HG03066 (cell line): ENCODE data around the gene FAM13C.

Source experiments
- ATAC-seq: cut with Tn5 transposase; IDR thresholded peaks from one replicate; pipeline ENCODE4 v1.9.1; 2021; ENCODE audit warnings: low read depth; ENCODE audit not compliant: unreplicated experiment

FAM13C gene

DNA sequence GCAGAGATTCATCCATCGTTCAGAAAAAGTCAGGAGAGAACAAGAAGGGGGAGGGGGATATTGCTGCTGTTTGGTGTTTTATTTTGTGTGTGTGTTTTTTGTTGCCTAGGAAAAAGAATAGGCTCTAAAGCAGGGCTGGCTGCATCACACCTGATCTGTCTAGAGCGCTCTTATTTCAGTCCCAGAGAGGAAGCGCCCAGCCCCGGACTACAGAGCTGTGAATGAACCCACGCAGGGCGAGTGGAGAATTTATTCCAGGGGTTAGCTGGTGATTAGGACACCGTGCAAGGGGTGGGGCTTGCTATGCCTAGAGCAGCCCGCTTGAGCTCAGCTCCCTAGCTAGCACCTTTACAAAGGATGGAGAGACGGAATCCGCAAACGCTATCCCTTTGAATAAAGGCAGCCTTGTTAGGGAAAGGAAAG, 621 bp upstream of the FAM13C start:
- no peak for ATAC-seq

GRCh38 chr10:59361663-59362143, 646 bp downstream of the FAM13C start:
- ATAC-seq: no peak

DNA sequence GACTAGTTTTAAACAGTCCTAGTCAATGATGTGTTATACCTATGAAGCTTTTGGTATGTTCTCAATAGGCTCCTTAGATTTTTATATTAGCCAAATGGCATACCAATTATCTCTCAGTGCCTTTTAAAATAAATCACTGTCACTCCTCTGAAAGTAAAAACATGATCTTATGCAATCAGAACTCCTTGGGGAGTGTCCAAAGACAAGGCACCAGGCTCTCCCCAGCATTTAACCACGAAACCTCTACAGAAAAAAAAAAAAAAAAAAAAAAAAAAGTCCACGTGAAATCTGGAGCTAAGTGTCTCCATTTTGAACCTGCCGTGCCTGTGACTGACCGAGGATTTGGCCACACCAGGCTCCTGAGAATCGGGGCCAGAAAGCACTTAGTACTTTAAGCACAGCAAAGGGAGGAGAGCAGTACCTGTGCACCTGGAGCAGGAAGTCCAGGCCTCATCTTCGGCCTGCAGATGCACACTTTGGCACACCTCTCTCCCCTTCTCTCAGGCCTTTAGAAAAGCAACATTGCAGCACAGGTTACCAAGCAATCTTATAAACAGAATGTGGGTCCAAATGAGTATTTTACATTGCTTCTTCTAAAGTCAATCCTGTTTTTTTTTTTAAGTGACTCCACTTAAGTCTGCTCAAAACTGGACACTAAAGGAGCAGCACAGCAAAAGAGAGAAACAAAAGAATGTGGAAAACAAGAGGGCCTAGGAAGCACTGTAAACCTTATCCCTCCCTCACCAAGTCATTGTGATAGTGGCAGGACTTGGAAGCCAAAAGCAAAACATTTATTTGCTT, 1.5 kb downstream of the FAM13C start:
- no peak for ATAC-seq

DNA sequence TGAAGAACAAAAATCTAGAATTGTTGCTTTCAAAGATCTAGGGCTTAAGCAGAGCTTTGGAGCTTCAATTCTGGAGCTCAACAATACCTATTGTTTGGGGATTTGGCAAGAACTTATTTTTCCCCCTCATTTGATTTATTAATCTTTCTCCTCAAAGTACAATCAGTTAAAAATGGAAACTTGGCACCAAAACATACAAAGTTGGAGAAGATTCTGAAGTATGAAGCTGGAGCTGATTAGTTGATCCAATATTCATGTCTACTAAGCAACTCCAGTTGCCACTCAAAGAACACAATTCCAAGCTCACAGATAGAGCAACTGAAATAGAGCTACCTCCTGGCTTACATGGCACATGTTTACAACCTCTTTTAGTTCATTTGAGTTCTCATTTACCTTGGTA, 3.8 kb downstream of the FAM13C start:
- ATAC-seq: no peak

DNA sequence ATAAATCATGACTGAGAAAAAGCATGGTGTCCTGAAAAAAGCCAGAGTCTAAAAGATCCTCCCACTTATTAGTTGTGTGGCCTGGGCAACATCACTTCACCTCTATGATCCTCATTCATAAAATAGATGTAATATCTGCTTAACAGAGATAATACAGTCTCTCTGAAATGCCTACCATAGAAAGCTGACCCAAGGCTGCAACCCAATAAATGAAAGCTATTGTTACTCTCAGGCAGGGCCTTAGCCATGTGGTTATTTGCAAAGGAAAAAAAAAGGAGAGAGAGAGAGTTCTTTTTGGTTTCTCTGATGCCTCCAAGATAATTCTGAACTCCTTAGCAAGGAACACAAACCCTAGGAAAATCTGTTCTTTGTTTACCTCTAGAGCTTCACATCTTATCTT, 7.9 kb downstream of the FAM13C start:
- ATAC-seq: no peak

DNA sequence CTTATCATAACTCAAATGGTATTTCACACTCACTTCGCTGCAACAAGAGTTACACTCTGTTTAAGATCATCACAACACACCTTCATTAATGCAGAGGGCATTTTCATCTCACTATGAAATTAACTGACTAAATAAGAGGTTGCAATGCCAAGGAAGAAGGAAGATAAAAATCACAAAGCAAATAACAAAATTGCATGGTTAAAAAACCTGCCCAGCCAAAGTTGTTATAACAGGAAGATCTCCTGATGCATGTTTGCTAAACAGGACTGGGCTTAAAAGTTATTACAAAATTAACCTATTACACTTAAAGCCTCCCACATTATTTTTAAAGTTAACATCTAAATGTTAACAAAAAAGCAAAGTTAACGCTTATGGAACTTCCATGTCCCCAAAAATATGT, 11.8 kb downstream of the FAM13C start:
- ATAC-seq: no peak

DNA sequence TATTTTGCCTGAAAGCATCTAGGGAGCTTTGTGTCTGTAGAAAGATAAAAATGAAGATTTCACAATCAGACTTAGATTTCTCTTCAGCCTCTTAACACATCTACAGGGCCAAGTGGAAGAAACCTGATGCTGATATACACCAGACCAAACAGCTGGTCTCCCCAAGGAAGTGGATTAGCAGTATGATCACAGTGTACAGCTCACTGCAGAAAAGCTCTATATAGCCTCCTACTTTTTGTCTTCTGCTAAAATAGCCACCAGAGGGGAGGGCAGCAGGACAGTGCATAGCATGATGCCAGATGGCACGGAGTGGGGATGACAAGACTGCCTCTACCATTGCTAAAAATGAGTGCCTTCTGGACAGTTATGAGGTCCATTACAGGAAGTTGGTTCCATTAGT, 16.0 kb downstream of the FAM13C start:
- ATAC-seq: no peak

- ATAC-seq: no peak
These were observed 19.6 kb downstream of the FAM13C start for GRCh38 chr10:59342723-59343122.

DNA sequence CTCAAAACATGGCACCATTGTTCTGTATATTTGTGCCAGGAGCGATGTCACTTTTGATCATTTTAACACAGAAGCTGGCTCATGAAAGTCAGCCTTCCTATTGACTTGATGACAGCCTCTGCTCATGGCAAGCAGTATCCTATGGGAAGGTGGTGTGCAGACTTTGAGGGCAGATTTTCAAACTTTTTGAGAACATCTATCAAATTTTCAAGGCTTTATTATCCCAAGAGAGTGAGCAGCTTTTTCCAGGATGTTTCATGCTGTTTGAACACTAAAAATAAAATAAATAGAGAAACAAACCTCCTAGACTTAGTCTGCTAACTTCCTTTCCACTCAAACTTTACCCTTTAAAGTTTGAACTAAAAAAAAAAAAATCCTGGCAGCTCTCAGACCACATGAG, 20.3 kb downstream of the FAM13C start:
- no peak for ATAC-seq

DNA sequence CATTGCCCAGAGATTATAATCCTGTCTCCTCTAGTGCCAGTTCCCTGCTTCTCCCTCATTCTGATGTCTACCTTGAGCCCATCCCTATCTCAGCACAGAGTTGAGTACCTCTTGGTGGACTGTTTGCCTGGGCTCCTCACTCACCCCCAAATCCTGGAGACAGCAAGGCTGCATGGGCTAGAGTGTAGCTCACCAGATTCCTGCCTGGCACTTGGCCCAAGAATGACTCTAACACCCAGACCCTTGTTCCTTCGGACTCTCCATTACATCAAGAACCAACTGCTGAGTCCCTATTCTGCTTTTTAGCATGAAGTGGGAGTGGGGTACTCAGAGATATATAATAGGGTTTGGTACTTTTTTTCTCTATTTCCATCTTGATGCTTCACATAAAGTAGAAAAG, 22.1 kb downstream of the FAM13C start:
- no peak for ATAC-seq

GRCh38 chr10:59339351-59339750, 23.0 kb downstream of the FAM13C start:
- no peak for ATAC-seq

DNA sequence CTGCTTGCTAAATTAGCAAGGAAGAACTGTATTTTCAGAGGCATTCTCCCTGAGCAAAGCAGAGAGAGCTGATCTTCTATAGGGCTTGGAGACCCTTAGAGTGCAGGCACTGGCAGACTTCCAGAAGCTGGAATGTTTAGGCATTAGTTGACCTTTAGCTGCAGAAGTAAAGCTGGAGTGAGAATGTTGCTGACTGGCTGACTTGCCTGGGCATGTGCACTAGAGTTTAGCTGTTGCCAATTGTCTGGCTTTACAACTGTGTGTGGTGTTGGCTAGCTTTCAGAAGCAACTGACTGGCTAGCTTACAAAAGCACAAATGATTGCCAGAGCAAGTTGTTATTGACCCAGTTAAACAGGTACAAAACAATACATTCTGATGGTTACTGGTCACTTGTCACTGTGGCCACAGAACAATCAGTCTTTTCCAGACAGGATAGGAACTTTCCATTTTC, 25.1 kb downstream of the FAM13C start:
- ATAC-seq: no peak

- no peak for ATAC-seq
These were observed 25.7 kb downstream of the FAM13C start for GRCh38 chr10:59336632-59337031.

DNA sequence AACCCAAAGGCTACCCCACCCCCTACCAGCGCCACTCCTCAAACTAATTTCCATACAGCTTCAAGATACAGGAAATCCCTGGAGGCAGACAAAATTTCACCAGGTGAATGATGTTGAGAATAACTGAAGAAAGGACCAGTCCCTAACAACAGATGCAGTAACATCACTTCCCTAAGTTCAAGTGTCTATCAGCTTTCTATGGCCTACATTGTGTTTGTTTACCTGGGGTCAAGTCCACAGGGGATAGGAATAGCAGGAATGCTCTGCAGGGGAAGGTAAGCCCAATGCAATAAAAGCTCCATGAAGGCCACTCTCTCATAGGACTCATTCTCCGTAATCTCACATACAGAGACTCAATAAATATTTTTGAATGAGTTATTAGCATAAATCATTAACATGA, 26.9 kb downstream of the FAM13C start:
- ATAC-seq: no peak

DNA sequence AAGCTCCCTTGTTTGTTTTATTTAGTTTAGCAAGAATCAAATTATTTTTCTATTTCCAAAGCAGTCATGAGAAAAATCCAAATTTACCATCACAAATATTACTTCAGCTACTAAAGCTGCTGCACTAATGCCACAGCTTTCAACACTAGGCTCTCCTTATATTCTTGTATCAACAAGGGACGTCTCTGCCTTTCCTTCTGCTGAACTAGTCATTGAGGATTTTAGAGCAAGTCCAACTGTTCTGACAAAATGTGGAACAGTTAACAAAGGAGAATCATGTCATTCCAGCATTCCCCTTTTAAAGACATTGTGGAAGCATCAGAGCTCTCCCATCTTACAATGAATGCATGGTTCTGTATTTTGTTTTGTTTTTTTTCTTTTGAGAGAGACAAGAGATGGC, 28.6 kb downstream of the FAM13C start:
- no peak for ATAC-seq

DNA sequence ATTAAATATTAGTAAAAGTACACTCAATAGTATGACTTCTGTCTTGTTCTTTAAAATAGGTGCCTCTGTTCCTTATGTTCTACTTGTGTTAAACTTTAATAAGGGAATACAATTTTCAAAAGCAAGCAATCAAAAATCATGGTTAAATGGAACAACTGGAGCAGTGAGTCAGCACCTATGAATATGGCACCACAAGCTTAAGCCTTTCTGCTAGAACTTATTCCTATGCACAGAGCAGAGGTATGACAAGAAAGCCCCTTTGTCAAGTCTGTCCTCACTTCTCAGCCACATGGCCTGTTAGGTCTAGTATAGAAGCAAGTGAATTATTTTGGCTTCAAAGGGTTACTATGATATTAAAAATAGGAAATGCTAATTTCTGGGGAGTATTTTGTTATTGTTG, 29.8 kb downstream of the FAM13C start:
- ATAC-seq: no peak

- no peak for ATAC-seq
These were observed 30.7 kb downstream of the FAM13C start for GRCh38 chr10:59331661-59332060.

DNA sequence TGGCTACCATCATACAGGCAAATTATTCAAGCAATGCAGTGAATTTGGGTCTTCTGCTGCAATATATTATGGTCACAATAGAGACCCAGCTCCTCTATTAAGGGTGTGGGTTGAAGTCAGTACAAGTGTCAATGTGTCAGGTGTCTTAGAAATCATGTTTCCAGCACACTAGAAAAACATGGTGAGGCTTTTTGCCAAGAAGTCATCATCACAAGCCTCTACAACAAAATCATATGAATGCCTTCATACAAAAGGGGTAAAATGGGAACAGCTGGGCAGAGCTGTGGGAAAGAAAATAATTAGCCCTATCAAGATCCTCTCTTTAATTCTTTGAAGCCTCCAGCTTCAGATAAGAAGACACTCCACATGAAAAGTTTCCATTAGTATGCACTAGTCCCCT, 37.2 kb downstream of the FAM13C start:
- no peak for ATAC-seq

DNA sequence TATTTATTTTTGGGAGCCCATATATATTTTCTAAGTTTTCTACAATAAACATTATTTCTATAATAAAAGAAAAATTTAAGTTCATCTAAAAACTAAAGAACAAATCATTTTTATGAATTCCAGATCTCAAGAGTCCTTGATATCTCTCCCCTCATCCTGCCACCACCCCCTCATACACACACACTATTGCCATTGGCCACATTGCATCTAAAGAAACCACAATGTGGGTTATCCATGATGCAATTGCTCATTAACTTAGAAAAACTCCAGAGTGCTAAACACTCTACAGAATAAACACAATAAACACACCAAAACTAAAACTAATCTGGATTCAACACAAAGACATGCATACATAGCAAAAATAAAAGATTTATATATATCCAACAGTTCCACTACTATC, 37.8 kb downstream of the FAM13C start:
- ATAC-seq: no peak

DNA sequence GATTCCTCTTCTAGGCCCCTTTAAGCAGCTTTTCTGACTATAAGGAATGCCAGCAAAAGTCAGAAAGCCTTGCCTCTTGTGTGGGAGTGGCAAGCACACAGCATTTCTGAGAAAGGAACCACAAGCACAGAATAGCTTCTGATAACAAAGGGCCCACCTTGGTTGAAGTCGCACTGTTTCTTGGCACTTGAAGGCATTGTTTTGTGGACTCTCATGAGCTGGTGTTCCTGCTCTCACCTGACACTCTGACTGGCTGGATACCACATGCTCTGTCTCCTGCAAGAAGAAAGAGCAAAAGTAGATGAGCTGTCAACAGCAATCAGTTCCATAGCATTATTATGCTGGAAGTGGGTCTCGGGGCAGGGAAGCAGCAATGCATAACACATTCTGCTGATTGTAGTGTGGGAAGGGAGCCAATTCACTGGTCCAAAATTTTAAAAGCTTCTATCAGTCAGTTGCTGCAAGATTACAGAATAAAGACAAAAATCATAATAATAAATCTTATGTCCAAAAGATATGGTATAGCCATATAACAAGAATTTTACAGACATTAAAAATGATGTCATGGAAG, 38.4 kb downstream of the FAM13C start:
- no peak for ATAC-seq

DNA sequence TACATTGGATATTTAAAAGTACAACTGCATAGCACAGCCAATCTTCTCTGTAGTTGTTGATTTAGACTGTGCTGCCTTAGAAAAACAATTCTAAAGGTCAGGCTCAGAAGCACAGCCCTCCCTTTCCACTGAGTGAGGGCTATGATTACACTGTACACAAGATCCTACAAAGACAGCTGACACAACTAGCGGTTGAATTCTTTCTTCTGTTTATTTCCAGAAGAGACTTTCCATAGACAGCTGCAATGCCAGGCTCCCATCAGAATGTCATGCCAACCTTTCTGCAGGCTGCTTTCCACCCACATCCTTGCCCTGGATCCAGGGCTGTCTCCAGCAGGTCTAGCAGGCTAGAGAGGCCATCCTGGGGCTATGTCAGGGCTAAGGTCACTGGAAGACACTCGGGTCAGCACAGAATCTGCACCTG, 39.3 kb downstream of the FAM13C start:
- no peak for ATAC-seq

GRCh38 chr10:59322131-59322530, 40.2 kb downstream of the FAM13C start:
- ATAC-seq: no peak
